HG02798 (cell line): ENCODE results near the gene PSMD14.

Experiments used
- ATAC-seq: cut with Tn5 transposase; IDR thresholded peaks from one replicate; pipeline ENCODE4 v1.9.1; 2021; ENCODE audit warnings: mild to moderate bottlenecking; ENCODE audit not compliant: unreplicated experiment, poor library complexity

PSMD14 gene

GRCh38 chr2:161430386-161430785 is 122.2 kb downstream of the PSMD14 start:
- no peak for ATAC-seq

GRCh38 chr2:161432107-161432506 is 123.9 kb downstream of the PSMD14 start:
- ATAC-seq, result no peak

GRCh38 chr2:161434118-161434517 is 125.9 kb downstream of the PSMD14 start:
- no peak for ATAC-seq

GRCh38 chr2:161436411-161436810 is 128.2 kb downstream of the PSMD14 start:
- ATAC-seq, result no peak

GRCh38 chr2:161438598-161438997 is 130.4 kb downstream of the PSMD14 start:
- ATAC-seq, result no peak

GRCh38 chr2:161445097-161445496 is 136.9 kb downstream of the PSMD14 start:
- ATAC-seq, result no peak

- ATAC-seq, result no peak
Observed at GRCh38 chr2:161448431-161448830, 140.2 kb downstream of the PSMD14 start.
